H1 (cell line): ENCODE results near the gene C1QL2. TPM values are rescaled to one million over a fixed set of nuclear protein-coding genes. Genes with fewer than 3 reads are reported as not detected.
A peak's percentile ranks its signal among the peaks of the same experiment; 100 is the strongest.

Source experiments
- CTCF ChIA-PET: fragments of 300-600 bp; sonication (Branson Sonifier 250); formaldehyde crosslinking; loops from one replicate; lab custom pipeline; 2021; ENCODE audit not compliant: partially characterized antibody; lab: Charles Lee
- POLR2A ChIA-PET: fragments of 300-600 bp; sonication (Branson Sonifier 250); formaldehyde crosslinking; loops from one replicate; lab custom pipeline; 2021; ENCODE audit warnings: inconsistent platforms; ENCODE audit not compliant: partially characterized antibody; lab: Charles Lee
- DNase-seq, 2 experiments: peaks; one replicate each; pipeline versions ENCODE4 v3.0.0 to v3.0.0-alpha.2; 2010 to 2022; ENCODE audit warnings: low spot score in 2 of 2, low read depth in 1 of 2, mixed read lengths in 1 of 2
- FAIRE-seq: peaks from 2 replicates; lab custom pipeline; 2011; peaks lifted over from hg19 to GRCh38; lab: Jason Lieb, UNC
- H2AFZ ChIP-seq: 2 replicates; pipeline ENCODE4 v1.8.1; 2012; ENCODE audit warnings: low read length, inconsistent platforms
- H2AK5ac ChIP-seq: 2 replicates; pipeline ENCODE4 v1.6.1; 2013; ENCODE audit warnings: low read depth, low read length
- H2BK120ac ChIP-seq: replicated peaks from 2 replicates; pipeline ENCODE3; 2013; ENCODE audit warnings: low read depth, low read length, inconsistent platforms
- H2BK12ac ChIP-seq: 2 replicates; pipeline ENCODE4 v1.6.1; 2013; ENCODE audit warnings: low read depth, low read length
- H2BK15ac ChIP-seq: 2 replicates; pipeline ENCODE4 v1.6.1; 2013; ENCODE audit warnings: low read length
- H2BK20ac ChIP-seq: 2 replicates; pipeline ENCODE4 v1.6.1; 2013; ENCODE audit warnings: low read length
- H2BK5ac ChIP-seq: 2 replicates; pipeline ENCODE4 v1.6.1; 2013; ENCODE audit warnings: low read depth, low read length
- H3K14ac ChIP-seq: 2 replicates; pipeline ENCODE4 v1.6.1; 2013; ENCODE audit warnings: inconsistent platforms; ENCODE audit not compliant: insufficient read length
- H3K18ac ChIP-seq: 2 replicates; pipeline ENCODE4 v1.6.1; 2013; ENCODE audit warnings: low read length; ENCODE audit errors: extremely low read depth
- H3K23ac ChIP-seq: 2 replicates; pipeline ENCODE4 v1.6.1; 2013; ENCODE audit warnings: inconsistent platforms; ENCODE audit not compliant: insufficient read length
- H3K23me2 ChIP-seq: 2 replicates; pipeline ENCODE4 v1.6.1; 2013; ENCODE audit warnings: low read depth, low read length
- H3K27ac ChIP-seq: 2 replicates; pipeline ENCODE4 v1.6.1; 2011; ENCODE audit warnings: low read depth, low read length, inconsistent platforms
- H3K27me3 ChIP-seq, 4 experiments: replicated peaks in 1 of 4; 1 replicate in 1 of 4; 2 replicates in 3 of 4; pipeline versions ENCODE4 v1.6.1 to v1.8.1; 2011 to 2013; ENCODE audit warnings: low read length in 3 of 4, mild to moderate bottlenecking in 3 of 4, inconsistent platforms in 2 of 4, mixed read lengths in 2 of 4, moderate library complexity in 1 of 4; ENCODE audit not compliant: control insufficient read depth in 3 of 4, insufficient read depth in 3 of 4; ENCODE audit errors: extremely low read depth in 1 of 4
- H3K36me3 ChIP-seq, 4 experiments: 2 replicates each; pipeline versions ENCODE4 v1.6.1 to v1.8.1; 2011 to 2013; ENCODE audit warnings: mild to moderate bottlenecking in 4 of 4, low read length in 3 of 4, moderate library complexity in 2 of 4, control low read depth in 1 of 4, inconsistent platforms in 1 of 4; ENCODE audit not compliant: insufficient read depth in 4 of 4, control insufficient read depth in 2 of 4
- H3K4ac ChIP-seq: replicated peaks from 2 replicates; pipeline ENCODE3; 2013; ENCODE audit warnings: low read length, low read depth, mixed read lengths, inconsistent platforms; ENCODE audit not compliant: insufficient read length
- H3K4me1 ChIP-seq, 4 experiments: replicated peaks in 1 of 4; 1 replicate in 1 of 4; 2 replicates in 3 of 4; pipeline versions ENCODE4 v1.6.1 to v1.8.1; 2011 to 2013; ENCODE audit warnings: low read length in 3 of 4, inconsistent platforms in 2 of 4, mixed read lengths in 1 of 4; ENCODE audit not compliant: insufficient read depth in 4 of 4, control insufficient read depth in 3 of 4
- H3K4me2 ChIP-seq, 2 experiments: 2 replicates each; pipeline versions ENCODE4 v1.6.1 to v1.8.1; 2011 to 2013; ENCODE audit warnings: low read depth in 2 of 2, low read length in 2 of 2, control low read depth in 1 of 2, inconsistent platforms in 1 of 2, mild to moderate bottlenecking in 1 of 2; ENCODE audit not compliant: insufficient read depth in 1 of 2
- H3K4me3 ChIP-seq, 4 experiments: fragments of 200-600, 300-600 bp in 1 of 4; sonication (generic), shearing (Covaris generic), sonication (Bioruptor Twin) in 1 of 4; 2 replicates each; pipeline versions ENCODE4 v1.5.1 to v1.8.1; 2011 to 2016; ENCODE audit warnings: low read length in 4 of 4, low read depth in 3 of 4, control low read depth in 2 of 4, inconsistent platforms in 2 of 4, mild to moderate bottlenecking in 2 of 4, mixed read lengths in 1 of 4, moderate library complexity in 1 of 4; ENCODE audit not compliant: insufficient read depth in 2 of 4; ENCODE audit errors: extremely low read depth in 1 of 4
- H3K56ac ChIP-seq: replicated peaks from 2 replicates; pipeline ENCODE3; 2013; ENCODE audit warnings: low read depth, mild to moderate bottlenecking, mixed read lengths, low read length, inconsistent platforms; ENCODE audit not compliant: insufficient read length
- H3K79me1 ChIP-seq: 2 replicates; pipeline ENCODE4 v1.6.1; 2013; ENCODE audit warnings: low read depth, low read length, control low read depth
- H3K79me2 ChIP-seq, 2 experiments: 2 replicates each; pipeline versions ENCODE4 v1.6.1 to v1.8.1; 2012 to 2013; ENCODE audit warnings: low read length in 2 of 2, mild to moderate bottlenecking in 2 of 2, inconsistent platforms in 1 of 2; ENCODE audit not compliant: insufficient read depth in 2 of 2, control insufficient read depth in 1 of 2
- H3K9ac ChIP-seq, 4 experiments: replicated peaks in 1 of 4; 1 replicate in 1 of 4; 2 replicates in 3 of 4; pipeline versions ENCODE4 v1.6.1 to v1.8.1; 2011 to 2013; ENCODE audit warnings: low read depth in 3 of 4, low read length in 3 of 4, control low read depth in 2 of 4, mild to moderate bottlenecking in 2 of 4, moderate library complexity in 2 of 4, inconsistent platforms in 1 of 4; ENCODE audit errors: extremely low read depth in 1 of 4
- H3K9me3 ChIP-seq, 2 experiments: 2 replicates each; pipeline versions ENCODE4 v1.6.1 to v1.8.1; 2012 to 2013; ENCODE audit warnings: mild to moderate bottlenecking in 2 of 2, moderate library complexity in 2 of 2, control low read depth in 1 of 2, inconsistent platforms in 1 of 2, low read depth in 1 of 2, low read length in 1 of 2, mixed read lengths in 1 of 2; ENCODE audit not compliant: insufficient read depth in 2 of 2
- H4K20me1 ChIP-seq, 2 experiments: replicated peaks in 1 of 2; 2 replicates each; pipeline versions ENCODE3 to v1.8.1; 2011 to 2013; ENCODE audit warnings: inconsistent platforms in 2 of 2, low read length in 2 of 2, mild to moderate bottlenecking in 1 of 2; ENCODE audit not compliant: insufficient read depth in 2 of 2, control insufficient read depth in 1 of 2
- H4K5ac ChIP-seq: 2 replicates; pipeline ENCODE4 v1.6.1; 2013; ENCODE audit warnings: low read length, low read depth, mixed read lengths, inconsistent platforms; ENCODE audit not compliant: insufficient read length
- H4K8ac ChIP-seq: 2 replicates; pipeline ENCODE4 v1.8.0; 2013; ENCODE audit warnings: mild to moderate bottlenecking, moderate library complexity, low read length, inconsistent platforms; ENCODE audit not compliant: insufficient read depth; ENCODE audit errors: extremely low read depth
- H4K91ac ChIP-seq: replicated peaks from 2 replicates; pipeline ENCODE3; 2013; ENCODE audit warnings: low read length, mixed read lengths, inconsistent platforms; ENCODE audit not compliant: insufficient read length
- PHF8 ChIP-seq: fragments of 200-600 bp; sonication (generic); conservative IDR thresholded peaks from 2 replicates; pipeline ENCODE4 v1.7.1; 2012; ENCODE audit warnings: low read depth, mild to moderate bottlenecking, inconsistent platforms, low read length, moderate library complexity
- WGBS, 2 experiments: shearing (Covaris generic) in 1 of 2; methylation state at CpG; one replicate each; pipeline versions ENCODE4 v1.1.6 to v1.1.7; 2013 to 2015; ENCODE audit warnings: low lambda C conversion rate in 2 of 2, mixed read lengths in 2 of 2, inconsistent platforms in 1 of 2, low coverage in 1 of 2, missing lambda C conversion rate in 1 of 2; ENCODE audit not compliant: insufficient replicate concordance in 2 of 2, insufficient coverage in 1 of 2, insufficient read length in 1 of 2; ENCODE audit errors: extremely low coverage in 1 of 2, missing lambda C conversion rate in 1 of 2; 5-methylcytosine and 5-hydroxymethylcytosine counted together
- polyA plus RNA-seq, 7 experiments: library from polyadenylated mRNA; depleted of rRNA in 3 of 7; stranded (reverse) in 5 of 7; unstranded in 2 of 7; fragments of >200 nt in 5 of 7; fragments of 200-250 nt in 2 of 7; gene quantifications; 1 replicate in 5 of 7; 2 replicates in 1 of 7; 4 replicates in 1 of 7; pipeline versions ENCODE4 v1.2.1 to v1.2.3, GENCODE V29; 2011 to 2013; ENCODE audit warnings: missing spikeins in 2 of 7, mixed read lengths in 2 of 7
- total RNA-seq: library from RNA; stranded (reverse); fragmentation: NEBNext Ultra II Directional; extraction: Animal tissue kit (Norgen Biotek cat#: 25700); gene quantifications from 2 replicates; pipeline ENCODE4 v1.2.1, GENCODE V29; 2021

C1QL2 gene
- total and polyA plus RNA-seq, 2 of the 8 experiments (the other 6 are each of a cell fraction or from before 2014, with no cell fraction given): 0.80 to 0.88 TPM

DNA sequence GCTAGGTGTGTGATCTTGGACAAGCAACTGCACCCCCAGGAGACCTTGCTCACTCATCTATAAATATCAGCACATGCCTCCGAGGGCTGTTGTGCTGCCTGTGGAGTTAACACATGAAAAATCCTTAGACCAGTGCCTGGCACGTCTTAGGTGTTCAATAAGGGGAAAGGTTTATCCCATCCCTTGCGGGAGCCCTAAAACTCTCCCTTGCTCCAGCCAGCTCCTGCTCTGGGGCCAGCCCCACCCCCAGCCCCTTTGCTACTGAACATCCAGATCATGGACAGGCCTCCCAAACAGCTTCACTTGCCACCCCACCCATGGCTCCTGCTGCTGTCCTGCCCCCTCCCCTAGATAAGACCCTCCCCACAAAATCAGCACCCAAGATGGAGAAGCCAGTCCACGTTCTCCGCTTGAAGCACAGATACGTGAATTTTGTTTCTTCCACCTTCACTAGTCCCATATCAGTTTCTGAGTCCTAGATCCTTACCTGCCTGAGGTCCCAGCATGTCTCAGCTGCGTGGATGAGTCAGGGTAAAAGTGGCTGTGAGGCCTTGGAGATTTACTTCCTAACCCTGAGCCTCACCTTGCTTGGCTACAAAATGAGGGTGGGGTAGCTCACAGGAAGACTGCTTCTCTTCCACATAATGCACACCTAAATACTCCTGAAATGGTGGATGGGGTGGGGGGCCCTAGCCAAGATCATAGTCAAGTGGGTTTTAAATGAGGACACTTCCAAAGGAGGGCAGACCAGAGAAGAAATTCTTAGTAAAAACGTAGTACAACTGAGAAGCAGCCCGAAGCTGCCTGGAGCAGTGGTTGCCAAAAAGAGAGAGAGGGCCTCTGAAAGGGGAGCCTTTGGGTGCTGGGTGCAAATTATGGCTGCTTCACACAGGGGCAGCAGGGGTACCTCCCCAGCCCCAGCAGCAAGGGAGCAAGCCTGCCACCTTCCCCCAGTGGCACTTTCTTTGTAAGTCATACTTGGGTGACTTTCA is 40.4 kb downstream of the C1QL2 start:
- Histone ChIP-seq H3K27ac (no peak overlapping the region), H3K79me2 (no peaks in the 10 kb centered on the region), H2BK120ac (no peak overlapping the region), H3K4me2 (peak overlapping the region; percentile 4 to 39; a peak in 3 of 4 replicates), H3K79me1 (no peaks in the 10 kb centered on the region), H2BK5ac (peak overlapping the region; percentile 57; the same call in 1 of the 2 replicates), H4K20me1 (no peaks in the 10 kb centered on the region), H2AK5ac (peak overlapping the region; percentile 93; the same call in 1 of the 2 replicates), H3K4me3 (no peak overlapping the region), H3K9me3 (no peaks in the 10 kb centered on the region), H3K18ac (peak overlapping the region; percentile 71; the same call in 1 of the 2 replicates), H3K4me1 (peaks cover 14 to 32% (median 22%) of the 10 kb centered on the region in 4 experiments), H3K14ac (no peak overlapping the region), H4K5ac (no peak overlapping the region), H3K56ac (no peak overlapping the region), H2BK12ac (peak overlapping the region; percentile 97; the same call in 1 of the 2 replicates), H3K36me3 (no peaks in the 10 kb centered on the region), H4K91ac (peak overlapping the region; percentile 20), H3K23ac (no peak overlapping the region), H3K27me3 (peaks cover 0 to 2% (median 0%) of the 10 kb centered on the region in 4 experiments; a peak in 2 of 7 replicates), H3K23me2 (no peaks in the 10 kb centered on the region), H2BK15ac (no peak overlapping the region), H2AFZ (no peak overlapping the region), H3K4ac (no peak overlapping the region), H4K8ac (0 out of 2 replicates have a peak overlapping the region, but pooled peaks have one; percentile 45), H3K9ac (no peak overlapping the region), H2BK20ac (peak overlapping the region; percentile 91; the same call in 1 of the 2 replicates)
- DNase-seq (peak in 1 of 2 experiments; percentile 39), FAIRE-seq (no peak)
- 69% methylated on average over 9 of the region's 9 CpGs; no CpG with 5 or more reads in 1 of the 2 experiments for WGBS, 2 experiments
- CTCF ChIA-PET: interaction anchor here (0.6 to 5.1 kb wide), 8 partner anchors 9 to 236 kb away, joined by 3 to 26 read pairs (median 3); no protein-coding TSS in a partner anchor
- POLR2A ChIA-PET: interaction anchor here (0.9 kb wide), 1 partner anchor 36 kb away, joined by 3 read pairs; no protein-coding TSS in a partner anchor
- no peak for TF ChIP-seq PHF8
